Measurements from ENCODE around the gene PLEKHG2.

DNA sequence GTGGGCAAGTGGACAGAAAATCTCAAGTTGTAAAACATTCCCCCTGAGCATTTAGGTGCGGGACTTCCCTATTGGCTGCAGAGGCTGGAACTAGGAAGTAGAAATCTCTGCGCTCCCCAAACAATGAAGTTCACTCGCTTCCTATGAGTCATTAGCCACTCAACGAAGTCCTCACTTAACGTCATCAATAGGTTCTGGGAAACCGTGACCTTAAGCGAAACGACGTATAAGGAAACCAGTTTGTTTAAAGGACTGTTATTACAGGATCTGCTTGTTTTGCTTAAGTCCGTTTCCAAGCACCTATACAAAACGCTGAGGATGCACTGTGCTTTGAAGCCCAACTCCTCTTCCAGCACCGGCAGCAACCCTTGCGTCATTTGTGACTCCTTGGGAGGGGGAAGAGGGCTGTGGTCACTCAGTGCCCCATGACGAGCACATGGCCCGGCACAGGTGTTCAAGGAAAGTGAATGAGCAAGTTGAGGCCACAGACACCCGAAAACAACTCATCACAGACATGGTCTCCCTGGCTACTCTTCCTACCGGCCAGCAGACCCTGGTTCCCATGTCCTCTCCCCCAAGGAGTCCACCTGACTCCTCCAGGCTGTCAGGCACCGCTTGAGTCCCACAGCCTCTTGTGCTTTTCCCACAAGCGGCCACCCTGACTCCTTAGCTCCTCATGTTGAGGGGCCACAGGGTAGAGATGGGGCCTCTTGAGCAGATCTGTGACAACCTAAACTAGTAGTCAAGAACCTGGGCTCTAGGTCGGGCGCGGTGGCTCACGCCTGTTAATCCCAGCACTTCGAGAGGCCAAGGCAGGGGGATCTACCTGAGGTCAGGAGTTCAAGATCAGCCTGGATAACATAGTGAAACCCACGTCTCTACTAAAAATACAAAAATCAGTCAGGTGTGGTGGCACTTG is 18.5 kb downstream of the PLEKHG2 start:
- no peak for TF ChIP-seq TCF7L2 (IDR thresholded peaks at IDR 0.05; ENCODE audit: low read depth, low read length)
- TF ChIP-seq HMG20A (CRISPR knock-in tag; conservative IDR thresholded peaks at IDR 0.05) = no peak
- no peak for TF ChIP-seq KAT2B (IDR thresholded peaks at IDR 0.05; ENCODE audit: low read depth, low read length)
- TF ChIP-seq ZFP36 (IDR thresholded peaks at IDR 0.05; ENCODE audit: low read depth, low read length, partially characterized antibody) = no peak
- no peak for TF ChIP-seq POLR2AphosphoS5 (IDR thresholded peaks at IDR 0.05; ENCODE audit: control insufficient read depth, insufficient read depth, low read depth, low read length)
- no peak for TF ChIP-seq SRSF1 (IDR thresholded peaks at IDR 0.05; ENCODE audit: low read depth, low read length)
- TF ChIP-seq HMGN3 (IDR thresholded peaks at IDR 0.05; ENCODE audit: borderline replicate concordance, extremely low read depth, insufficient read length, low read depth, low read length) = no peak
- peak; percentile 52 for TF ChIP-seq POLR2A (conservative IDR thresholded peaks at IDR 0.05)
- TF ChIP-seq EZH2 (IDR thresholded peaks at IDR 0.05; ENCODE audit: borderline replicate concordance, low read depth, low read length) = no peak
- TF ChIP-seq, protein P1, sequence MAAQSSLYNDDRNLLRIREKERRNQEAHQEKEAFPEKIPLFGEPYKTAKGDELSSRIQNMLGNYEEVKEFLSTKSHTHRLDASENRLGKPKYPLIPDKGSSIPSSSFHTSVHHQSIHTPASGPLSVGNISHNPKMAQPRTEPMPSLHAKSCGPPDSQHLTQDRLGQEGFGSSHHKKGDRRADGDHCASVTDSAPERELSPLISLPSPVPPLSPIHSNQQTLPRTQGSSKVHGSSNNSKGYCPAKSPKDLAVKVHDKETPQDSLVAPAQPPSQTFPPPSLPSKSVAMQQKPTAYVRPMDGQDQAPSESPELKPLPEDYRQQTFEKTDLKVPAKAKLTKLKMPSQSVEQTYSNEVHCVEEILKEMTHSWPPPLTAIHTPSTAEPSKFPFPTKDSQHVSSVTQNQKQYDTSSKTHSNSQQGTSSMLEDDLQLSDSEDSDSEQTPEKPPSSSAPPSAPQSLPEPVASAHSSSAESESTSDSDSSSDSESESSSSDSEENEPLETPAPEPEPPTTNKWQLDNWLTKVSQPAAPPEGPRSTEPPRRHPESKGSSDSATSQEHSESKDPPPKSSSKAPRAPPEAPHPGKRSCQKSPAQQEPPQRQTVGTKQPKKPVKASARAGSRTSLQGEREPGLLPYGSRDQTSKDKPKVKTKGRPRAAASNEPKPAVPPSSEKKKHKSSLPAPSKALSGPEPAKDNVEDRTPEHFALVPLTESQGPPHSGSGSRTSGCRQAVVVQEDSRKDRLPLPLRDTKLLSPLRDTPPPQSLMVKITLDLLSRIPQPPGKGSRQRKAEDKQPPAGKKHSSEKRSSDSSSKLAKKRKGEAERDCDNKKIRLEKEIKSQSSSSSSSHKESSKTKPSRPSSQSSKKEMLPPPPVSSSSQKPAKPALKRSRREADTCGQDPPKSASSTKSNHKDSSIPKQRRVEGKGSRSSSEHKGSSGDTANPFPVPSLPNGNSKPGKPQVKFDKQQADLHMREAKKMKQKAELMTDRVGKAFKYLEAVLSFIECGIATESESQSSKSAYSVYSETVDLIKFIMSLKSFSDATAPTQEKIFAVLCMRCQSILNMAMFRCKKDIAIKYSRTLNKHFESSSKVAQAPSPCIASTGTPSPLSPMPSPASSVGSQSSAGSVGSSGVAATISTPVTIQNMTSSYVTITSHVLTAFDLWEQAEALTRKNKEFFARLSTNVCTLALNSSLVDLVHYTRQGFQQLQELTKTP (IDR thresholded peaks at IDR 0.05; ENCODE audit: low read depth in 1 of 2, partially characterized antibody in 2 of 2) = peak in 1 of 2 experiments; percentile 33
- TF ChIP-seq, protein P2, sequence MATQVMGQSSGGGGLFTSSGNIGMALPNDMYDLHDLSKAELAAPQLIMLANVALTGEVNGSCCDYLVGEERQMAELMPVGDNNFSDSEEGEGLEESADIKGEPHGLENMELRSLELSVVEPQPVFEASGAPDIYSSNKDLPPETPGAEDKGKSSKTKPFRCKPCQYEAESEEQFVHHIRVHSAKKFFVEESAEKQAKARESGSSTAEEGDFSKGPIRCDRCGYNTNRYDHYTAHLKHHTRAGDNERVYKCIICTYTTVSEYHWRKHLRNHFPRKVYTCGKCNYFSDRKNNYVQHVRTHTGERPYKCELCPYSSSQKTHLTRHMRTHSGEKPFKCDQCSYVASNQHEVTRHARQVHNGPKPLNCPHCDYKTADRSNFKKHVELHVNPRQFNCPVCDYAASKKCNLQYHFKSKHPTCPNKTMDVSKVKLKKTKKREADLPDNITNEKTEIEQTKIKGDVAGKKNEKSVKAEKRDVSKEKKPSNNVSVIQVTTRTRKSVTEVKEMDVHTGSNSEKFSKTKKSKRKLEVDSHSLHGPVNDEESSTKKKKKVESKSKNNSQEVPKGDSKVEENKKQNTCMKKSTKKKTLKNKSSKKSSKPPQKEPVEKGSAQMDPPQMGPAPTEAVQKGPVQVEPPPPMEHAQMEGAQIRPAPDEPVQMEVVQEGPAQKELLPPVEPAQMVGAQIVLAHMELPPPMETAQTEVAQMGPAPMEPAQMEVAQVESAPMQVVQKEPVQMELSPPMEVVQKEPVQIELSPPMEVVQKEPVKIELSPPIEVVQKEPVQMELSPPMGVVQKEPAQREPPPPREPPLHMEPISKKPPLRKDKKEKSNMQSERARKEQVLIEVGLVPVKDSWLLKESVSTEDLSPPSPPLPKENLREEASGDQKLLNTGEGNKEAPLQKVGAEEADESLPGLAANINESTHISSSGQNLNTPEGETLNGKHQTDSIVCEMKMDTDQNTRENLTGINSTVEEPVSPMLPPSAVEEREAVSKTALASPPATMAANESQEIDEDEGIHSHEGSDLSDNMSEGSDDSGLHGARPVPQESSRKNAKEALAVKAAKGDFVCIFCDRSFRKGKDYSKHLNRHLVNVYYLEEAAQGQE (IDR thresholded peaks at IDR 0.05; ENCODE audit: borderline replicate concordance) = no peak
- TF ChIP-seq, protein P2 (CRISPR knock-in tag; IDR thresholded peaks at IDR 0.05; ENCODE audit: low read depth) = no peak
